Karpas-422 (cell line): Measurements from ENCODE around the gene TLL2. TPM values are rescaled to one million over a fixed set of nuclear protein-coding genes. Genes with fewer than 3 reads are reported as not detected.

Experiments used
- DNase-seq: peaks from one replicate; pipeline ENCODE4 v3.0.0-alpha.2; 2015
- H2AFZ ChIP-seq: fragments of 200-600 bp; sonication (generic); 2 replicates; pipeline ENCODE4 v1.6.1; 2014; ENCODE audit warnings: antibody characterized with exemption, low read length, mixed read lengths
- H3K27ac ChIP-seq: fragments of 200-600 bp; sonication (generic); 2 replicates; pipeline ENCODE4 v1.5.1; 2014; ENCODE audit warnings: mild to moderate bottlenecking, low read length, moderate library complexity
- H3K27me3 ChIP-seq: fragments of 200-600 bp; sonication (generic); 2 replicates; pipeline ENCODE4 v1.6.1; 2014; ENCODE audit warnings: low read length, mixed read lengths
- H3K36me3 ChIP-seq: fragments of 200-600 bp; sonication (generic); 2 replicates; pipeline ENCODE4 v1.6.1; 2014; ENCODE audit warnings: low read length, mixed read lengths; ENCODE audit not compliant: insufficient read depth
- H3K4me1 ChIP-seq: fragments of 200-600 bp; sonication (generic); 2 replicates; pipeline ENCODE4 v1.6.1; 2014; ENCODE audit warnings: mild to moderate bottlenecking, low read length, mixed read lengths
- H3K4me2 ChIP-seq: fragments of 200-600 bp; sonication (generic); 2 replicates; pipeline ENCODE4 v1.6.1; 2014; ENCODE audit warnings: low read length, low read depth, mild to moderate bottlenecking; ENCODE audit not compliant: poor library complexity, severe bottlenecking
- H3K4me3 ChIP-seq: fragments of 200-600 bp; sonication (generic); 2 replicates; pipeline ENCODE4 v1.5.1; 2014; ENCODE audit warnings: mild to moderate bottlenecking, antibody characterized with exemption, low read length, mixed read lengths
- H3K79me2 ChIP-seq: fragments of 200-600 bp; sonication (generic); 2 replicates; pipeline ENCODE4 v1.6.1; 2014; ENCODE audit warnings: mild to moderate bottlenecking, low read length, mixed read lengths
- H3K9ac ChIP-seq: fragments of 200-600 bp; sonication (generic); 2 replicates; pipeline ENCODE4 v1.6.0; 2014; ENCODE audit warnings: low read length
- H3K9me2 ChIP-seq: fragments of 200-600 bp; sonication (generic), shearing (Covaris generic); replicated peaks from 2 replicates; pipeline ENCODE4 v1.6.0; 2014; ENCODE audit warnings: mild to moderate bottlenecking, low read length, moderate library complexity; ENCODE audit not compliant: insufficient read depth
- H3K9me3 ChIP-seq: fragments of 300-700, 200-600 bp; sonication (generic); 2 replicates; pipeline ENCODE4 v1.6.1; 2014; ENCODE audit warnings: low read length, mixed read lengths
- H4K20me1 ChIP-seq: fragments of 200-600 bp; sonication (generic); 2 replicates; pipeline ENCODE4 v1.6.1; 2014; ENCODE audit warnings: mild to moderate bottlenecking, antibody characterized with exemption, low read length, low read depth; ENCODE audit not compliant: insufficient read depth
- total RNA-seq: library from RNA; depleted of rRNA; stranded (reverse); fragments of >200 nt; shearing (Covaris generic); gene quantifications from 2 replicates; pipeline ENCODE4 v1.2.3, GENCODE V29; 2014; ENCODE audit warnings: low replicate concordance

TLL2 gene
- total RNA-seq, 1 experiment from 2014 or later, result not detected

- Histone ChIP-seq H3K9me2 (no peaks in the 10 kb centered on the region), H3K4me3 (no peak overlapping the region), H2AFZ (no peak overlapping the region), H4K20me1 (no peaks in the 10 kb centered on the region), H3K27me3 (no peaks in the 10 kb centered on the region), H3K9me3 (no peaks in the 10 kb centered on the region), H3K79me2 (no peaks in the 10 kb centered on the region), H3K4me2 (no peak overlapping the region), H3K36me3 (no peaks in the 10 kb centered on the region), H3K4me1 (no peaks in the 10 kb centered on the region), H3K27ac (no peak overlapping the region), H3K9ac (no peak overlapping the region)
- DNase-seq, result no peak
Measured at GRCh38 chr10:96465599-96465998, 48.1 kb downstream of the TLL2 start.

DNA sequence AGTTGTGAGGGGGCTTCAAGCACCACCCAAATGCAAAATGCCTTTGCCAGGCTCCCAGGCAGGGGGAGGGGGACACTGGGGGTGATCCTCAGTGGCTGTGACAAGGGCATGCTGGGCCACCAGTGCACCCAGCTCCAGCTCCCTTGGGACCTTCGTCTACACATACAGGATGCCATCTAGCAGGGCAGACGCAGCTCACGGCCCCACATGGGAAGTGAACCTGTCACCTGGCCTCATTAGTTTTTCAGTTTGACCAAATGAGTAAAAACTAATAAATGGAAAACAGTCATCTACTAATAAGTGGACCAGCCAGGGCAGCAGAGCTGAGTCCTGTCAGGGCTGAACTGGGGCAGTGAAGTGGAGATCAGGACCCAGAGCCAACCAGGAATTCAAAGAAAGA, 50.2 kb downstream of the TLL2 start:
- no peaks in the 10 kb centered on the region for H3K27me3 ChIP-seq
- no peak overlapping the region for H3K27ac ChIP-seq
- no peaks in the 10 kb centered on the region for H3K79me2 ChIP-seq
- no peaks in the 10 kb centered on the region for H3K9me3 ChIP-seq
- H3K9ac ChIP-seq, result no peak overlapping the region
- H3K36me3 ChIP-seq, result no peaks in the 10 kb centered on the region
- DNase-seq, result no peak
- H4K20me1 ChIP-seq, result no peaks in the 10 kb centered on the region
- H3K4me3 ChIP-seq, result no peak overlapping the region
- H3K4me2 ChIP-seq, result no peak overlapping the region
- H2AFZ ChIP-seq, result no peak overlapping the region
- no peaks in the 10 kb centered on the region for H3K9me2 ChIP-seq
- no peaks in the 10 kb centered on the region for H3K4me1 ChIP-seq

DNA sequence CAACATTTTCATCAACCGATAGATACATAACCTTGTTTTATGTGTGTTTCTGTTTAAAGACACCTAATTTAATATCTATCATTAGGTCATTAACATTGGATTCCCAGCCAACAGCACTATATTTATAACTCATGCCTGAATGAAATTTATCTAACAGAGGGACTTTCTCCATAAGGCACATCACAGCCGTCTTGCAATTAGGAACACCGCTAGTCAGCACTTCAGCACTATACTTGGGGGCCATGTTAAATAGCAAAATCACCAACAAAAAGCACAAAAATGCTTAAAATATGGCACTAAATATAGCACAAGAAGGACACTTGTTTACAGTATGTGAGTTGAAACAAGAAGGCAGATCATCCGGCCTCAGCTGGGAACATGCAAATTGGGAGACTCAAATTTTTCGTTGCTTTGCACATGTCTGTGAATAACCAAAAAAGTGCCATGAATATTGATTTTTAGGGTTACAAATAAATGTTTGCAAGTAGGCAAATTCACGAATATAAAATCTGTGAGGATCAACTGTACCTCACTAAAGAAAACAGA, 51.0 kb downstream of the TLL2 start:
- Histone ChIP-seq H2AFZ (no peak overlapping the region), H3K27ac (no peak overlapping the region), H3K9me2 (no peaks in the 10 kb centered on the region), H3K9ac (no peak overlapping the region), H3K36me3 (no peaks in the 10 kb centered on the region), H3K4me3 (no peak overlapping the region), H3K4me1 (no peaks in the 10 kb centered on the region), H3K4me2 (no peak overlapping the region), H4K20me1 (no peaks in the 10 kb centered on the region), H3K27me3 (no peaks in the 10 kb centered on the region), H3K79me2 (no peaks in the 10 kb centered on the region), H3K9me3 (no peaks in the 10 kb centered on the region)
- DNase-seq, result no peak

DNA sequence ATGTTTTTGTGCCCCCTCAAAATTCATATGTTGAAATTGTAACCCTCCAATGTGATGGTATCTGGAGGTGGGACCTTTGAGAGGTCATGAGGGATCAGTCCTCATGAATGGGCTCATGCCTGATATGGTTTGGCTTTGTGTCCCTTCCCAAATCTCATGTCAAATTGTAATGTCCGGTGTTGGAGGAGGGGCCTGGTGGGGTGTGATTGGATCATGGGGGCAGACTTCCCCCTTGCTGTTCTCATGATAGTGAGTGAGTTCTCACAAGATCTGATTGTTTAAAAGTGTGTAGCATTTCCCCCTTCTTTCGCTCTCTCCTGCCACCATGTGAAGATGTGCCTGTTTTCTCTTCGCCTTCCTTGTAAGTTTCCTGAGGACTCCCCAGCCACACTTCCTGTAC, 53.4 kb downstream of the TLL2 start:
- no peak overlapping the region for H2AFZ ChIP-seq
- no peaks in the 10 kb centered on the region for H3K79me2 ChIP-seq
- no peaks in the 10 kb centered on the region for H3K9me2 ChIP-seq
- H3K27ac ChIP-seq, result no peak overlapping the region
- H3K9ac ChIP-seq, result no peak overlapping the region
- no peak overlapping the region for H3K4me2 ChIP-seq
- no peak for DNase-seq
- no peaks in the 10 kb centered on the region for H3K36me3 ChIP-seq
- no peaks in the 10 kb centered on the region for H3K4me1 ChIP-seq
- H3K4me3 ChIP-seq, result no peak overlapping the region
- H4K20me1 ChIP-seq, result no peaks in the 10 kb centered on the region
- H3K9me3 ChIP-seq, result no peaks in the 10 kb centered on the region
- no peaks in the 10 kb centered on the region for H3K27me3 ChIP-seq

GRCh38 chr10:96457341-96457740, 56.4 kb downstream of the TLL2 start:
- no peaks in the 10 kb centered on the region for H3K79me2 ChIP-seq
- no peaks in the 10 kb centered on the region for H3K9me2 ChIP-seq
- no peaks in the 10 kb centered on the region for H4K20me1 ChIP-seq
- no peaks in the 10 kb centered on the region for H3K36me3 ChIP-seq
- no peak for DNase-seq
- no peak overlapping the region for H2AFZ ChIP-seq
- H3K9ac ChIP-seq, result no peak overlapping the region
- no peaks in the 10 kb centered on the region for H3K9me3 ChIP-seq
- no peak overlapping the region for H3K4me3 ChIP-seq
- H3K27me3 ChIP-seq, result no peaks in the 10 kb centered on the region
- H3K4me2 ChIP-seq, result no peak overlapping the region
- no peak overlapping the region for H3K27ac ChIP-seq
- H3K4me1 ChIP-seq, result no peaks in the 10 kb centered on the region

DNA sequence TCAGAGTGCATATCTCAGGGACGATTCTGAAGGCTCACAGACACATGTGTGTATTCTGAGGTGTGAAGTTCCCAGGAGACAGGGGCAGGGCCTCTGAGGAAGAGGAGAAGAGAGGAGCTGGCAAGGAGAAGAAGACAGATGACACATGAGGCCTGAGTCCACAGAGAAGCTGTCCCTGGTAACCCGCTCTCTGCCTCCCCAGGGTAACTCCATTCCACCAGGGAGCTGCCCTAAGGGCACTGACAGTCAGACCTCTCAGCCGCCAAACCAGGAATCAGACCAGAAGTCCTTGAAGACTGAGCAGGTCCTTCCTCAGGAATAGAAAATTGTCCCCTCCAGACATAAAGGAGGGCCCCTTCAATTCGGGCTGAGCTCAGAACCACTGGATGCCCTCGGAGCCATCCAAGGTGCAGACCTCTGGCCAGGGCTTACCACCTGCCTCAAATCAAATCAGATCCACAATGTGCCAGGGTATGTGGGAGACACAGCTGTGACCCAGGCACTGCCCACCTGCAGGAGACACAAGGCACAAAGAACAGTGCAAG, 57.4 kb downstream of the TLL2 start:
- H2AFZ ChIP-seq, result no peak overlapping the region
- H3K27ac ChIP-seq, result no peak overlapping the region
- no peak overlapping the region for H3K9ac ChIP-seq
- no peaks in the 10 kb centered on the region for H3K9me3 ChIP-seq
- H4K20me1 ChIP-seq, result no peaks in the 10 kb centered on the region
- H3K79me2 ChIP-seq, result no peaks in the 10 kb centered on the region
- DNase-seq, result no peak
- H3K9me2 ChIP-seq, result no peaks in the 10 kb centered on the region
- H3K4me1 ChIP-seq, result no peaks in the 10 kb centered on the region
- no peaks in the 10 kb centered on the region for H3K36me3 ChIP-seq
- no peak overlapping the region for H3K4me3 ChIP-seq
- H3K27me3 ChIP-seq, result no peaks in the 10 kb centered on the region
- H3K4me2 ChIP-seq, result no peak overlapping the region

- no peak overlapping the region for H2AFZ ChIP-seq
- no peak overlapping the region for H3K4me2 ChIP-seq
- no peaks in the 10 kb centered on the region for H3K4me1 ChIP-seq
Measured at GRCh38 chr10:96453856-96454583, 59.7 kb downstream of the TLL2 start.

DNA sequence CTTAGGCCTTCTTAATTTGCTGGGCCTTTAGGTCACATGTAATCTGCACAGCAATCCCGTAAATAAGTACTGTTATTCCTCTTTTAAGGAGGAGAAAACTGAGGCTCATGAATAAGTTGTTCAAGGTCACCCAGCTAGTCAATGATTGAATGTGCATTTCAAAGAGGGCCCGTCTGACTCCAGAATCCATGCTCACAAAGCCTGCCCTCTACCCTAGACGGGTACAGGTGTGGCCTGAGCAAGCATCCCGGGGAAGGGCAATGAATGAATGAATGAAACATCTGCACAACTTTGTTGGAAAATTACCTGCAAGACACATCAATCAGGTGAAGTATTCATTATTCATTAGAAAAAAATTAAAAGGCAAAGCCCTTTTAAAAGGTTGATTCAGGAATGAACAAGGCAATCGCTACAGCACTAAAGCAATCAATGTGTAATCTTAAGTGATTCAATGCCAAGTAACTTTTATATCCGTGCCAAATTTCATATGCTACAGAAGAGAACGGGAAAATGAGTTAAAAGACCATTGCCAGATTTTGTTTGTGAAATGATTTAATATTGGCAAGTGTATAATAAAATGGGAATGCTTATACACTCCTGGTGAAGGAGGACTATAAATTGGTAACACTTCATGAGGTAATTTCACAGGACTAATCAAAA, 61.1 kb downstream of the TLL2 start:
- Histone ChIP-seq H3K4me3 (no peak overlapping the region), H3K36me3 (no peaks in the 10 kb centered on the region), H3K9me2 (no peaks in the 10 kb centered on the region), H3K9me3 (no peaks in the 10 kb centered on the region), H4K20me1 (no peaks in the 10 kb centered on the region), H3K9ac (no peak overlapping the region), H3K79me2 (no peaks in the 10 kb centered on the region), H3K4me2 (no peak overlapping the region), H2AFZ (no peak overlapping the region), H3K27me3 (no peaks in the 10 kb centered on the region), H3K27ac (no peak overlapping the region), H3K4me1 (no peaks in the 10 kb centered on the region)
- DNase-seq, result no peak

More at GRCh38 chr10:96453856-96454583, 59.7 kb downstream of the TLL2 start:
- Histone ChIP-seq H3K36me3 (no peaks in the 10 kb centered on the region), H3K79me2 (no peaks in the 10 kb centered on the region), H4K20me1 (no peaks in the 10 kb centered on the region), H3K27ac (no peak overlapping the region), H3K9ac (no peak overlapping the region), H3K9me2 (no peaks in the 10 kb centered on the region), H3K4me3 (no peak overlapping the region), H3K9me3 (no peaks in the 10 kb centered on the region), H3K27me3 (no peaks in the 10 kb centered on the region)
- DNase-seq, result no peak
